Hepatocyte (in vitro differentiated cells): ENCODE measurements around the gene HTD2. TPM values are rescaled to one million over a fixed set of nuclear protein-coding genes. Genes with fewer than 3 reads are reported as not detected.
"Not testable (repeated sequence)": the region's sequence is repeated elsewhere in the genome, so short reads cannot be mapped to it uniquely, and the experiment has no call there.

ENCODE experiments used
- DNase-seq: peaks from one replicate; pipeline ENCODE4 v3.0.0-alpha.2; 2016; ENCODE audit warnings: low spot score
- H2AFZ ChIP-seq: fragments of 200-600 bp; sonication (generic); 2 replicates; pipeline ENCODE4 v1.6.0; 2016; ENCODE audit warnings: antibody characterized with exemption, mild to moderate bottlenecking
- H3K27ac ChIP-seq: fragments of 200-600 bp; sonication (generic); 2 replicates; pipeline ENCODE4 v1.5.1; 2016; ENCODE audit warnings: mild to moderate bottlenecking
- H3K27me3 ChIP-seq: fragments of 200-600 bp; sonication (generic); 2 replicates; pipeline ENCODE4 v1.6.1; 2016
- H3K36me3 ChIP-seq: fragments of 200-600 bp; sonication (generic); replicated peaks from 2 replicates; pipeline ENCODE4 v1.5.1; 2016; ENCODE audit warnings: low read depth; ENCODE audit not compliant: insufficient read depth
- H3K4me1 ChIP-seq: fragments of 200-600 bp; sonication (generic); 2 replicates; pipeline ENCODE4 v1.5.1; 2016; ENCODE audit warnings: mild to moderate bottlenecking, moderate library complexity; ENCODE audit not compliant: insufficient read depth
- H3K4me2 ChIP-seq: fragments of 200-600 bp; sonication (generic); 2 replicates; pipeline ENCODE4 v1.6.0; 2016
- H3K4me3 ChIP-seq: fragments of 200-600 bp; sonication (generic); 2 replicates; pipeline ENCODE4 v1.5.1; 2016; ENCODE audit warnings: mild to moderate bottlenecking
- H3K79me2 ChIP-seq: fragments of 200-600 bp; sonication (generic); 2 replicates; pipeline ENCODE4 v1.6.0; 2017; ENCODE audit warnings: mild to moderate bottlenecking
- H3K9me2 ChIP-seq: fragments of 200-600 bp; sonication (generic); replicated peaks from 2 replicates; pipeline ENCODE4 v1.6.0; 2017; ENCODE audit warnings: mild to moderate bottlenecking; ENCODE audit not compliant: insufficient read depth
- H3K9me3 ChIP-seq: fragments of 200-600 bp; sonication (generic); 2 replicates; pipeline ENCODE4 v1.5.1; 2016; ENCODE audit warnings: low read depth, mild to moderate bottlenecking
- H4K20me1 ChIP-seq: fragments of 200-600 bp; sonication (generic); 2 replicates; pipeline ENCODE4 v1.6.0; 2016; ENCODE audit warnings: mild to moderate bottlenecking; ENCODE audit not compliant: insufficient read depth, poor library complexity, severe bottlenecking
- CTCF ChIP-seq: fragments of 200-600 bp; sonication (generic); IDR thresholded peaks from 2 replicates; pipeline ENCODE4 v1.5.1; 2016; ENCODE audit warnings: antibody characterized with exemption, mild to moderate bottlenecking; ENCODE audit not compliant: poor library complexity
- EZH2 ChIP-seq: fragments of 200-600 bp; sonication (generic); IDR thresholded peaks from 2 replicates; pipeline ENCODE4 v1.6.1; 2016; ENCODE audit warnings: antibody characterized with exemption, mild to moderate bottlenecking, borderline replicate concordance
- EZH2phosphoT487 ChIP-seq: fragments of 200-600 bp; sonication (generic); IDR thresholded peaks from one replicate; pipeline ENCODE4 v1.6.1; 2018; ENCODE audit warnings: antibody characterized with exemption, mild to moderate bottlenecking, low read depth, moderate library complexity; ENCODE audit not compliant: unreplicated experiment, severe bottlenecking
- WGBS: methylation state at CpG from one replicate; pipeline ENCODE4 v1.1.6; 2016; ENCODE audit warnings: low lambda C conversion rate; ENCODE audit errors: missing lambda C conversion rate; 5-methylcytosine and 5-hydroxymethylcytosine counted together
- polyA plus RNA-seq: library from polyadenylated mRNA; unstranded; fragments of >200 nt; fragmentation: Nextera tagmentation; extraction: Ambion mirVana; gene quantifications from 2 replicates; pipeline ENCODE4 v1.2.1, GENCODE V29; 2016
- total RNA-seq: library from RNA; depleted of rRNA; stranded (reverse); fragments of >200 nt; gene quantifications from 2 replicates; pipeline ENCODE4 v1.2.3, GENCODE V29; 2014

HTD2 gene
- total and polyA plus RNA-seq, 2 experiments from 2014 or later = 13.0 to 19.0 TPM

DNA sequence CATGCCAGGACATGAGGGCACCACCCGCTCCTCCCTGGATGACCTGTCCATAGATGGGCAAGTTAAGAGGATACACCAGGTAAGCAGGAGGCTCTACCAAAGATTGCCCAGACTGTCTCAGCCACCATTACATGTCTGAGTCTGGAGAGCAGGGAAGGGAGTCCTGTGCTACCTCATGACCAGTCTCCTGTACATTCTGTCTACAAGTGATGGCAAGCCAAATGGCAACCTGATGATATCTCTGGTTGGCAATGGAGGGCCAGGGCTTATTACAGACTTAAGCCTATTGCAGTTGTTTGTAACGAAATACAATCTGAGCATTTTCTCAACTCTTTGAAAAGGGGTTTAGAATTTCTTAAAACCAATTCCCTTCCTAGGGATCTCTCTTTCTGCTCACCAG is 37.0 kb upstream of the HTD2 start:
- Histone ChIP-seq H4K20me1 (no peaks in the 10 kb centered on the region), H3K4me2 (no peak overlapping the region), H3K27me3 (no peaks in the 10 kb centered on the region), H3K27ac (no peak overlapping the region), H3K9me2 (no peaks in the 10 kb centered on the region), H3K4me3 (no peak overlapping the region), H3K4me1 (no peaks in the 10 kb centered on the region), H3K79me2 (no peaks in the 10 kb centered on the region), H3K9me3 (no peaks in the 10 kb centered on the region), H2AFZ (no peak overlapping the region), H3K36me3 (no peaks in the 10 kb centered on the region)
- no peak for DNase-seq
- TF ChIP-seq CTCF (no peak), EZH2phosphoT487 (no peak), EZH2 (no peak)
- 90% methylated on average over 2 of the region's 2 CpGs for WGBS

GRCh38 chr3:58270485-58270884 is 35.8 kb upstream of the HTD2 start:
- Histone ChIP-seq H3K79me2 (no peaks in the 10 kb centered on the region), H3K9me2 (no peaks in the 10 kb centered on the region), H2AFZ (no peak overlapping the region), H3K27ac (no peak overlapping the region), H3K4me1 (no peaks in the 10 kb centered on the region), H3K4me3 (no peak overlapping the region), H3K9me3 (no peaks in the 10 kb centered on the region), H3K36me3 (no peaks in the 10 kb centered on the region), H4K20me1 (no peaks in the 10 kb centered on the region), H3K4me2 (no peak overlapping the region), H3K27me3 (no peaks in the 10 kb centered on the region)
- DNase-seq = no peak
- no peak for TF ChIP-seq CTCF
- TF ChIP-seq EZH2phosphoT487 = no peak
- TF ChIP-seq EZH2 = no peak
- 97% methylated on average over 2 of the region's 2 CpGs for WGBS

- DNase-seq = no peak
- WGBS = 91% methylated on average over 7 of the region's 7 CpGs
- H3K4me1 ChIP-seq = no peaks in the 10 kb centered on the region
- H4K20me1 ChIP-seq = no peaks in the 10 kb centered on the region
- H3K9me2 ChIP-seq = no peaks in the 10 kb centered on the region
- no peaks in the 10 kb centered on the region for H3K79me2 ChIP-seq
- H3K9me3 ChIP-seq = no peaks in the 10 kb centered on the region
- H3K27me3 ChIP-seq = no peaks in the 10 kb centered on the region
- H3K36me3 ChIP-seq = no peaks in the 10 kb centered on the region
- TF ChIP-seq EZH2phosphoT487 (no peak), CTCF (no peak), EZH2 (no peak)
- H2AFZ ChIP-seq = no peak overlapping the region
- no peak overlapping the region for H3K4me2 ChIP-seq
- H3K4me3 ChIP-seq = no peak overlapping the region
- H3K27ac ChIP-seq = no peak overlapping the region
Measured at GRCh38 chr3:58271901-58272501, 34.3 kb upstream of the HTD2 start.

- 97% methylated on average over 3 of the region's 3 CpGs for WGBS
- H3K36me3 ChIP-seq = no peaks in the 10 kb centered on the region
- H3K9me2 ChIP-seq = no peaks in the 10 kb centered on the region
- TF ChIP-seq EZH2phosphoT487 (no peak), EZH2 (no peak), CTCF (no peak)
- no peak overlapping the region for H3K27ac ChIP-seq
- no peaks in the 10 kb centered on the region for H3K4me1 ChIP-seq
- H3K4me3 ChIP-seq = no peak overlapping the region
- no peaks in the 10 kb centered on the region for H3K9me3 ChIP-seq
- H2AFZ ChIP-seq = no peak overlapping the region
- H3K4me2 ChIP-seq = no peak overlapping the region
- no peaks in the 10 kb centered on the region for H3K27me3 ChIP-seq
- DNase-seq = no peak
- no peaks in the 10 kb centered on the region for H3K79me2 ChIP-seq
- H4K20me1 ChIP-seq = no peaks in the 10 kb centered on the region
Measured at GRCh38 chr3:58272891-58273290, 33.4 kb upstream of the HTD2 start.

DNA sequence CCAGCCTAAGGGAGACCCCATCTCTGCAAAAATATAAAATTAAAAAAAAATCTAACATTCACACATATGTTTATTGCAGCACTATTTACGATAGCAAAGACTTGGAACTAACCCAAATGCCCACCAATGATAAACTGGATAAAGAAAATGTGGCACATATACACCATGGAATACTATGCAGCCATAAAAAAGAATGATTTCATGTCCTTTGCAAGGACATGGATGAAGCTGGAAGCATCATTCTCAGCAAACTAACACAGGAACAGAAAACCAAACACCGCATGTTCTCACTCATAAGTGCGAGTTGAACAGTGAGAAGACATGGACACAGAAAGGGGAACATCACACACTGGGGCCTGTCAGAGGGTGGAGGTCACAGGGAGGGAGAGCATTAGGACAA is 33.0 kb upstream of the HTD2 start:
- H3K9me3 ChIP-seq, H3K36me3 ChIP-seq, H3K79me2 ChIP-seq, H4K20me1 ChIP-seq, H3K4me3 ChIP-seq, H3K4me2 ChIP-seq, H3K27ac ChIP-seq, H2AFZ ChIP-seq, DNase-seq, H3K9me2 ChIP-seq, H3K27me3 ChIP-seq, H3K4me1 ChIP-seq: not testable (repeated sequence)
- 90% methylated on average over 3 of the region's 3 CpGs for WGBS
